SK-N-SH treated with all-trans-retinoic acid at 6 μM for 48 hours (cell line): ENCODE measurements around the gene SERINC1.
"Not testable (repeated sequence)": the region's sequence is repeated elsewhere in the genome, so short reads cannot be mapped to it uniquely, and the experiment has no call there.

Source experiments
- ATAC-seq: fragments of 200-7000 bp; cut with Tn5 transposase; 3 replicates; pipeline ENCODE4 v1.9.1; 2020; ENCODE audit warnings: mild to moderate bottlenecking, moderate library complexity
- ARNTL ChIP-seq: fragments of 450-650 bp; formaldehyde crosslinking; IDR thresholded peaks from 2 replicates; pipeline ENCODE4 v1.5.0; 2020; ENCODE audit warnings: low read depth, mild to moderate bottlenecking, moderate library complexity, borderline replicate concordance
- BACH2 ChIP-seq: fragments of 250-450 bp; sonication (Bioruptor Pico); IDR thresholded peaks from 2 replicates; pipeline ENCODE4 v1.9.0; 2021; ENCODE audit warnings: mild to moderate bottlenecking, borderline replicate concordance
- CSDC2 ChIP-seq: fragments of 250-450 bp; sonication (Bioruptor Pico); IDR thresholded peaks from 2 replicates; pipeline ENCODE4 v1.5.0; 2020; ENCODE audit warnings: mild to moderate bottlenecking, moderate library complexity
- OSR1 ChIP-seq: fragments of 250-450 bp; sonication (Bioruptor Pico); IDR thresholded peaks from 2 replicates; pipeline ENCODE4 v1.8.0; 2022; ENCODE audit warnings: moderate library complexity, mild to moderate bottlenecking, inconsistent platforms
- PPARA ChIP-seq: fragments of 250-450 bp; sonication (Bioruptor Pico); IDR thresholded peaks from 2 replicates; pipeline ENCODE4 v1.5.0; 2020; ENCODE audit warnings: mild to moderate bottlenecking, borderline replicate concordance
- RARB ChIP-seq: fragments of 250-450 bp; sonication (Bioruptor Pico); IDR thresholded peaks from 2 replicates; pipeline ENCODE4 v1.8.0; 2021; ENCODE audit warnings: mild to moderate bottlenecking, moderate library complexity
- TCF4 ChIP-seq: fragments of 250-450 bp; sonication (Bioruptor Pico); IDR thresholded peaks from 2 replicates; pipeline ENCODE4 v1.8.0; 2021; ENCODE audit warnings: mild to moderate bottlenecking, moderate library complexity, borderline replicate concordance
- TOX ChIP-seq: fragments of 250-450 bp; sonication (Bioruptor Pico); IDR thresholded peaks from 2 replicates; pipeline ENCODE4 v1.8.0; 2021; ENCODE audit warnings: mild to moderate bottlenecking, moderate library complexity, borderline replicate concordance
- ZC3H10 ChIP-seq: fragments of 250-450 bp; sonication (Bioruptor Pico); IDR thresholded peaks from 2 replicates; pipeline ENCODE4 v1.5.1; 2021; ENCODE audit warnings: mild to moderate bottlenecking, moderate library complexity
- ZFP3 ChIP-seq: fragments of 250-450 bp; sonication (Bioruptor Pico); IDR thresholded peaks from 2 replicates; pipeline ENCODE4 v1.5.0; 2020; ENCODE audit warnings: mild to moderate bottlenecking, moderate library complexity
- ZFP30 ChIP-seq: fragments of 450-650 bp; formaldehyde crosslinking; IDR thresholded peaks from 2 replicates; pipeline ENCODE4 v1.5.0; 2022; ENCODE audit warnings: mild to moderate bottlenecking, moderate library complexity
- ZNF565 ChIP-seq: fragments of 450-650 bp; formaldehyde crosslinking; conservative IDR thresholded peaks from 2 replicates; pipeline ENCODE4 v1.5.0; 2020; ENCODE audit warnings: low read depth, mild to moderate bottlenecking, moderate library complexity
- ZNF8 ChIP-seq: fragments of 450-650 bp; formaldehyde crosslinking; IDR thresholded peaks from 2 replicates; pipeline ENCODE4 v1.5.0; 2020; ENCODE audit warnings: mild to moderate bottlenecking, moderate library complexity
- TF ChIP-seq, protein P1 (sequence below): fragments of 250-450 bp; sonication (Bioruptor Pico); IDR thresholded peaks from 2 replicates; pipeline ENCODE4 v1.8.0; 2021; ENCODE audit warnings: low read depth, mild to moderate bottlenecking, moderate library complexity, borderline replicate concordance
- TF ChIP-seq, protein P2 (sequence below): fragments of 250-450 bp; sonication (Bioruptor Pico); IDR thresholded peaks from 2 replicates; pipeline ENCODE4 v1.8.0; 2020; ENCODE audit warnings: mild to moderate bottlenecking, moderate library complexity, borderline replicate concordance
- TF ChIP-seq, protein P3 (sequence below): fragments of 250-450 bp; sonication (Bioruptor Pico); IDR thresholded peaks from 2 replicates; pipeline ENCODE4 v1.5.0; 2020; ENCODE audit warnings: mild to moderate bottlenecking, moderate library complexity
- TF ChIP-seq, protein P4 (sequence below): fragments of 250-450 bp; sonication (Bioruptor Pico); IDR thresholded peaks from 2 replicates; pipeline ENCODE4 v1.5.1; 2021; ENCODE audit warnings: mild to moderate bottlenecking, moderate library complexity
- TF ChIP-seq, protein P5 (sequence below): fragments of 250-450 bp; sonication (Bioruptor Pico); IDR thresholded peaks from 2 replicates; pipeline ENCODE4 v1.5.1; 2020; ENCODE audit warnings: low read depth, mild to moderate bottlenecking, moderate library complexity

SERINC1 gene

DNA sequence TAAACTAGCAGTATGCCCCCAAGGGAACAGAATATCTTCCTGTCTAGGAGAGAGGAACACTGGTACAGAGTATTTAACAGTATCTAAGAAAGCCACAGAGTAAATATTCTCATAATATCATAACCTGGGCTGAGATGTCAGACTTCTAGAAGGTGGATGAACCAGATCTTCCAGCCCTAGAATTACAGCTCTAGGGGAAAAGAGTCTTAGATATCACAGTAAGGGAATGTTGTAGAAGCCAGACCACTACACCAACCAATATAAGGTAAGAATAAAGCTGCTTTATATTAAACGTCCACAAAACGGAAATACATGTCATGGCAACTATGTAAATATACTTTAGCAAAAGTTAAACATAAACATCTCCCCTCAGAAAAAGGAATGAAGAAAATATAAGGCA, 12.4 kb downstream of the SERINC1 start:
- TF ChIP-seq CSDC2 (CRISPR knock-in tag) (no peak), ZNF565 (CRISPR knock-in tag) (no peak)
- TF ChIP-seq, protein P1, sequence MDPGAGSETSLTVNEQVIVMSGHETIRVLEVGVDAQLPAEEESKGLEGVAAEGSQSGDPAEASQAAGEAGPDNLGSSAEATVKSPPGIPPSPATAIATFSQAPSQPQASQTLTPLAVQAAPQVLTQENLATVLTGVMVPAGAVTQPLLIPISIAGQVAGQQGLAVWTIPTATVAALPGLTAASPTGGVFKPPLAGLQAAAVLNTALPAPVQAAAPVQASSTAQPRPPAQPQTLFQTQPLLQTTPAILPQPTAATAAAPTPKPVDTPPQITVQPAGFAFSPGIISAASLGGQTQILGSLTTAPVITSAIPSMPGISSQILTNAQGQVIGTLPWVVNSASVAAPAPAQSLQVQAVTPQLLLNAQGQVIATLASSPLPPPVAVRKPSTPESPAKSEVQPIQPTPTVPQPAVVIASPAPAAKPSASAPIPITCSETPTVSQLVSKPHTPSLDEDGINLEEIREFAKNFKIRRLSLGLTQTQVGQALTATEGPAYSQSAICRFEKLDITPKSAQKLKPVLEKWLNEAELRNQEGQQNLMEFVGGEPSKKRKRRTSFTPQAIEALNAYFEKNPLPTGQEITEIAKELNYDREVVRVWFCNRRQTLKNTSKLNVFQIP (CRISPR knock-in tag) = no peak
- TF ChIP-seq, all 23 proteins: peak for 0
- ATAC-seq = no peak

DNA sequence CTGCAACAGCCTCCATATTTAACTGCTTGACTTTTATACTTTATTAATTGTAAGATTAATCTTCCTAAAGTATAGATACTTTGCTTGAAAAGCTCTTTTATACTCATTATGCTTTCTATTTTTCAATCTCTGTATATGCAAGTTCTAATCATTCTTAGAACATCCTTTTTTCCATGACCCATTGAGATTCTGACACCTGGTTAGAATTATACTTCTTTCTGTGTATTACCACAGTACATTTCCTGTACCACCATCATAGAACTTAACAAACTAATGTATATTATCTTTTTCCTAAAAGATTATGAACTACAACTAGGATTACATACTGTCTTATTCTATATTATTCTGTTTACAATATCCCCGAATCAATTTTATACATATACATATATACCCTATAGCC, 13.5 kb downstream of the SERINC1 start:
- no peak for ATAC-seq
- no peak for TF ChIP-seq RARB (CRISPR knock-in tag)
- no peak for TF ChIP-seq CSDC2 (CRISPR knock-in tag)
- TF ChIP-seq ZC3H10 (CRISPR knock-in tag) = no peak
- no peak for TF ChIP-seq ZNF565 (CRISPR knock-in tag)
- TF ChIP-seq, protein P2, sequence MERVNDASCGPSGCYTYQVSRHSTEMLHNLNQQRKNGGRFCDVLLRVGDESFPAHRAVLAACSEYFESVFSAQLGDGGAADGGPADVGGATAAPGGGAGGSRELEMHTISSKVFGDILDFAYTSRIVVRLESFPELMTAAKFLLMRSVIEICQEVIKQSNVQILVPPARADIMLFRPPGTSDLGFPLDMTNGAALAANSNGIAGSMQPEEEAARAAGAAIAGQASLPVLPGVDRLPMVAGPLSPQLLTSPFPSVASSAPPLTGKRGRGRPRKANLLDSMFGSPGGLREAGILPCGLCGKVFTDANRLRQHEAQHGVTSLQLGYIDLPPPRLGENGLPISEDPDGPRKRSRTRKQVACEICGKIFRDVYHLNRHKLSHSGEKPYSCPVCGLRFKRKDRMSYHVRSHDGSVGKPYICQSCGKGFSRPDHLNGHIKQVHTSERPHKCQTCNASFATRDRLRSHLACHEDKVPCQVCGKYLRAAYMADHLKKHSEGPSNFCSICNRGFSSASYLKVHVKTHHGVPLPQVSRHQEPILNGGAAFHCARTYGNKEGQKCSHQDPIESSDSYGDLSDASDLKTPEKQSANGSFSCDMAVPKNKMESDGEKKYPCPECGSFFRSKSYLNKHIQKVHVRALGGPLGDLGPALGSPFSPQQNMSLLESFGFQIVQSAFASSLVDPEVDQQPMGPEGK (CRISPR knock-in tag) = no peak
- no peak for TF ChIP-seq OSR1
- no peak for TF ChIP-seq ARNTL (CRISPR knock-in tag)
- no peak for TF ChIP-seq ZFP30 (CRISPR knock-in tag)
- TF ChIP-seq TCF4 (CRISPR knock-in tag) = no peak
- TF ChIP-seq, protein P3, sequence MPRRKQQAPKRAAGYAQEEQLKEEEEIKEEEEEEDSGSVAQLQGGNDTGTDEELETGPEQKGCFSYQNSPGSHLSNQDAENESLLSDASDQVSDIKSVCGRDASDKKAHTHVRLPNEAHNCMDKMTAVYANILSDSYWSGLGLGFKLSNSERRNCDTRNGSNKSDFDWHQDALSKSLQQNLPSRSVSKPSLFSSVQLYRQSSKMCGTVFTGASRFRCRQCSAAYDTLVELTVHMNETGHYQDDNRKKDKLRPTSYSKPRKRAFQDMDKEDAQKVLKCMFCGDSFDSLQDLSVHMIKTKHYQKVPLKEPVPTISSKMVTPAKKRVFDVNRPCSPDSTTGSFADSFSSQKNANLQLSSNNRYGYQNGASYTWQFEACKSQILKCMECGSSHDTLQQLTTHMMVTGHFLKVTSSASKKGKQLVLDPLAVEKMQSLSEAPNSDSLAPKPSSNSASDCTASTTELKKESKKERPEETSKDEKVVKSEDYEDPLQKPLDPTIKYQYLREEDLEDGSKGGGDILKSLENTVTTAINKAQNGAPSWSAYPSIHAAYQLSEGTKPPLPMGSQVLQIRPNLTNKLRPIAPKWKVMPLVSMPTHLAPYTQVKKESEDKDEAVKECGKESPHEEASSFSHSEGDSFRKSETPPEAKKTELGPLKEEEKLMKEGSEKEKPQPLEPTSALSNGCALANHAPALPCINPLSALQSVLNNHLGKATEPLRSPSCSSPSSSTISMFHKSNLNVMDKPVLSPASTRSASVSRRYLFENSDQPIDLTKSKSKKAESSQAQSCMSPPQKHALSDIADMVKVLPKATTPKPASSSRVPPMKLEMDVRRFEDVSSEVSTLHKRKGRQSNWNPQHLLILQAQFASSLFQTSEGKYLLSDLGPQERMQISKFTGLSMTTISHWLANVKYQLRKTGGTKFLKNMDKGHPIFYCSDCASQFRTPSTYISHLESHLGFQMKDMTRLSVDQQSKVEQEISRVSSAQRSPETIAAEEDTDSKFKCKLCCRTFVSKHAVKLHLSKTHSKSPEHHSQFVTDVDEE (CRISPR knock-in tag) = no peak
- TF ChIP-seq, protein P4, sequence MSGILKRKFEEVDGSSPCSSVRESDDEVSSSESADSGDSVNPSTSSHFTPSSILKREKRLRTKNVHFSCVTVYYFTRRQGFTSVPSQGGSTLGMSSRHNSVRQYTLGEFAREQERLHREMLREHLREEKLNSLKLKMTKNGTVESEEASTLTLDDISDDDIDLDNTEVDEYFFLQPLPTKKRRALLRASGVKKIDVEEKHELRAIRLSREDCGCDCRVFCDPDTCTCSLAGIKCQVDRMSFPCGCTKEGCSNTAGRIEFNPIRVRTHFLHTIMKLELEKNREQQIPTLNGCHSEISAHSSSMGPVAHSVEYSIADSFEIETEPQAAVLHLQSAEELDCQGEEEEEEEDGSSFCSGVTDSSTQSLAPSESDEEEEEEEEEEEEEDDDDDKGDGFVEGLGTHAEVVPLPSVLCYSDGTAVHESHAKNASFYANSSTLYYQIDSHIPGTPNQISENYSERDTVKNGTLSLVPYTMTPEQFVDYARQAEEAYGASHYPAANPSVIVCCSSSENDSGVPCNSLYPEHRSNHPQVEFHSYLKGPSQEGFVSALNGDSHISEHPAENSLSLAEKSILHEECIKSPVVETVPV (CRISPR knock-in tag) = no peak
- no peak for TF ChIP-seq ZFP3 (CRISPR knock-in tag)
- TF ChIP-seq, protein P1 (CRISPR knock-in tag) = no peak
- no peak for TF ChIP-seq ZNF8
- no peak for TF ChIP-seq TOX (CRISPR knock-in tag)
- no peak for TF ChIP-seq BACH2 (CRISPR knock-in tag)
- TF ChIP-seq, protein P5, sequence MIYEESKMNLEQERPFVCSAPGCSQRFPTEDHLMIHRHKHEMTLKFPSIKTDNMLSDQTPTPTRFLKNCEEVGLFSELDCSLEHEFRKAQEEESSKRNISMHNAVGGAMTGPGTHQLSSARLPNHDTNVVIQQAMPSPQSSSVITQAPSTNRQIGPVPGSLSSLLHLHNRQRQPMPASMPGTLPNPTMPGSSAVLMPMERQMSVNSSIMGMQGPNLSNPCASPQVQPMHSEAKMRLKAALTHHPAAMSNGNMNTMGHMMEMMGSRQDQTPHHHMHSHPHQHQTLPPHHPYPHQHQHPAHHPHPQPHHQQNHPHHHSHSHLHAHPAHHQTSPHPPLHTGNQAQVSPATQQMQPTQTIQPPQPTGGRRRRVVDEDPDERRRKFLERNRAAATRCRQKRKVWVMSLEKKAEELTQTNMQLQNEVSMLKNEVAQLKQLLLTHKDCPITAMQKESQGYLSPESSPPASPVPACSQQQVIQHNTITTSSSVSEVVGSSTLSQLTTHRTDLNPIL (CRISPR knock-in tag) = no peak
- no peak for TF ChIP-seq PPARA (CRISPR knock-in tag)

DNA sequence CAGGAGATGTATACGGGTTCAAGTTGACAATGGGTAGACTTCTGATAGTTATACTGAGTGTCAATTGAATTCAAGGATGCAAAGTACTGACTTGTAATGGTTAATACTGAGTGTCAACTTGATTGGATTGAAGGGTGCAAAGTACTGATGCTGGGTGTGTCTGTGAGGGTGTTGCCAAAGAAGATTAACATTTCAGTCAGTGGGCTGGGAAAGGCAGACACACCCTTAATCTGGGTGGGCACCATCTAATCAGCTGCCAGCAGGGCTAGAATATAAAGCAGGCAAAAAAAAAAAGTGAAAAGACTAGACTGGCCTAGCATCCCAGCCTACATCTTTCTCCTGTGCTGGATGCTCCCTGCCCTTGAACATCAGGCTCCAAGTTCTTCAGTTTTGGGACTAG, 16.5 kb downstream of the SERINC1 start:
- not testable (repeated sequence) for ATAC-seq
